ENCODE results near the gene RALGAPA1. TPM values are rescaled to one million over a fixed set of nuclear protein-coding genes. Genes with fewer than 3 reads are reported as not detected.
"Not testable (repeated sequence)": the region's sequence is repeated elsewhere in the genome, so short reads cannot be mapped to it uniquely, and the experiment has no call there.

The RALGAPA1 gene
- total RNA-seq, 6 donors from 2014 or later: 55.5 to 155 (median 61.1) TPM

- TF ChIP-seq POLR2AphosphoS5 (IDR thresholded peaks at IDR 0.05) (peak; percentile 89 to 95), EP300 (IDR thresholded peaks at IDR 0.05) (no peak), CTCF (IDR thresholded peaks at IDR 0.05) (peak in 3 of 6 experiments; percentile 36 to 45 (median 37)), POLR2A (IDR thresholded peaks at IDR 0.05) (peak; percentile 77 to 93 (median 82))
- peaks cover 0 to 2% (median 0%) of the 10 kb centered on the region in 4 donors for H3K36me3 ChIP-seq
- peak within 1 kb of the TSS; percentile 95 to 99 (median 96) for H3K27ac ChIP-seq
- DNase-seq (peak; percentile 99), ATAC-seq (ENCODE audit: low FRiP score in 2 of 2) (peak; percentile 99 to 100)
- H3K4me3 ChIP-seq: peak within 1 kb of the TSS; percentile 79 to 99 (median 93)
- no peaks in the 10 kb centered on the region for H3K27me3 ChIP-seq
- H3K9me3 ChIP-seq: no peaks in the 10 kb centered on the region
- WGBS, 2 donors: 0% methylated on average over 2 to 54 of the region's 70 CpGs
- peaks cover 0 to 9% (median 7%) of the 10 kb centered on the region in 4 donors for H3K4me1 ChIP-seq
Measured at GRCh38 chr14:35826218-35826951, 17.3 kb upstream of the RALGAPA1 start, which contains the start of gene BRMS1L. TSS of gene BRMS1L (plus strand) at chr14:35826338. CDS start at chr14:35826517, 179 bp downstream.

GRCh38 chr14:35825968-35826217, 16.8 kb upstream of the RALGAPA1 start:
- no peaks in the 10 kb centered on the region for H3K27me3 ChIP-seq
- no peaks in the 10 kb centered on the region for H3K9me3 ChIP-seq
- TF ChIP-seq POLR2AphosphoS5 (IDR thresholded peaks at IDR 0.05): no peak
- no peak for TF ChIP-seq CTCF (IDR thresholded peaks at IDR 0.05)
- TF ChIP-seq EP300 (IDR thresholded peaks at IDR 0.05): no peak
- TF ChIP-seq POLR2A (IDR thresholded peaks at IDR 0.05): no peak
- peaks cover 0 to 9% (median 7%) of the 10 kb centered on the region in 4 donors for H3K4me1 ChIP-seq
- ATAC-seq (ENCODE audit: low FRiP score in 2 of 2) (no peak), DNase-seq (no peak)
- H3K4me3 ChIP-seq: peak overlapping the region in 3 of 4 donors; percentile 88 to 99 (median 98)
- H3K27ac ChIP-seq: peak overlapping the region in 2 of 4 donors; percentile 95 to 99
- no peaks in the 10 kb centered on the region for H3K36me3 ChIP-seq
- WGBS, 2 donors: 0% methylated on average over 6 of the region's 6 CpGs

- not testable (repeated sequence) for ATAC-seq (ENCODE audit: low FRiP score in 2 of 2); H3K27me3 ChIP-seq; H3K4me1 ChIP-seq; H3K9me3 ChIP-seq; H3K27ac ChIP-seq; H3K36me3 ChIP-seq
- DNase-seq: peak in 1 of 2 donors; percentile 75
- H3K4me3 ChIP-seq: peak overlapping the region in 1 of 4 donors; percentile 88
- WGBS, 2 donors: 90% methylated on average over 4 of the region's 55 CpGs; no CpG with 5 or more reads in 1 of the 2 donors
Measured at GRCh38 chr14:35824446-35825165, 15.5 kb upstream of the RALGAPA1 start.

- Histone ChIP-seq H3K36me3 (no peaks in the 10 kb centered on the region), H3K4me1 (peaks cover 0 to 6% (median 4%) of the 10 kb centered on the region in 4 donors), H3K27me3 (no peaks in the 10 kb centered on the region), H3K4me3 (no peak overlapping the region), H3K9me3 (no peaks in the 10 kb centered on the region), H3K27ac (no peak overlapping the region)
- 79 to 83% methylated on average over 3 of the region's 3 CpGs for WGBS, 2 donors
- TF ChIP-seq POLR2AphosphoS5 (IDR thresholded peaks at IDR 0.05) (no peak), POLR2A (IDR thresholded peaks at IDR 0.05) (no peak), EP300 (IDR thresholded peaks at IDR 0.05) (no peak), CTCF (IDR thresholded peaks at IDR 0.05) (no peak)
- DNase-seq (no peak), ATAC-seq (ENCODE audit: low FRiP score in 2 of 2) (no peak)
Measured at GRCh38 chr14:35822501-35822900, 13.4 kb upstream of the RALGAPA1 start.

GRCh38 chr14:35821564-35822411, 12.7 kb upstream of the RALGAPA1 start:
- H3K4me1 ChIP-seq: no peaks in the 10 kb centered on the region
- no peak overlapping the region for H3K27ac ChIP-seq
- no peaks in the 10 kb centered on the region for H3K9me3 ChIP-seq
- H3K27me3 ChIP-seq: no peaks in the 10 kb centered on the region
- H3K36me3 ChIP-seq: no peaks in the 10 kb centered on the region
- H3K4me3 ChIP-seq: no peak overlapping the region
- TF ChIP-seq CTCF (IDR thresholded peaks at IDR 0.05) (peak; percentile 41 to 77 (median 51)), EP300 (IDR thresholded peaks at IDR 0.05) (no peak), POLR2A (IDR thresholded peaks at IDR 0.05) (no peak), POLR2AphosphoS5 (IDR thresholded peaks at IDR 0.05) (no peak)
- DNase-seq (no peak), ATAC-seq (ENCODE audit: low FRiP score in 2 of 2) (no peak)
- WGBS, 2 donors: 25 to 30% methylated on average over 7 of the region's 7 CpGs

Measured in upper lobe of left lung (tissue), 6 donors.